GM21360 (cell line): ENCODE data around the gene OR8A1.
"Not testable (repeated sequence)": the region's sequence is repeated elsewhere in the genome, so short reads cannot be mapped to it uniquely, and the experiment has no call there.

ENCODE experiments used
- ATAC-seq: cut with Tn5 transposase; IDR thresholded peaks from one replicate; pipeline ENCODE4 v1.9.1; 2021; ENCODE audit warnings: mild to moderate bottlenecking, moderate library complexity; ENCODE audit not compliant: unreplicated experiment

The OR8A1 gene

DNA sequence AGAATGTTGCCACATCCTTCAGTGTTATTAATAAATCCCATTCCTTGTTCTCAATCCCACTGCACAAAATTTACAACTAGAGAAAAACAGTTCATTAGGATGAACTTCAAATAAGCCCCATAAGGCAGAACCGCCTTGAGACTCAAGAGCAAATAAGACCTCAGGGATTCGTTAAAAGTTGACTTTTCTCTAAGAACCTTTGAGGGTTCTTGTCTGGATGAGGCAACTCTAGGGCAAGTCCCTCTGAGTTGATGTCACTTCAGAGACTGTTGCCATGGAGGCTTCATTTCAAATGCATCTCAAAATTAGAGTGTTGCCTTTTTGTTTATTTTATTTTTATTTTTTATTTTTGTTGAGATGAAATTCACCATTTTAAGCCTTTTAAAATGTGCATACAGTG is 21.6 kb downstream of the OR8A1 start:
- no peak for ATAC-seq

GRCh38 chr11:124592627-124593026 is 22.8 kb downstream of the OR8A1 start:
- no peak for ATAC-seq

DNA sequence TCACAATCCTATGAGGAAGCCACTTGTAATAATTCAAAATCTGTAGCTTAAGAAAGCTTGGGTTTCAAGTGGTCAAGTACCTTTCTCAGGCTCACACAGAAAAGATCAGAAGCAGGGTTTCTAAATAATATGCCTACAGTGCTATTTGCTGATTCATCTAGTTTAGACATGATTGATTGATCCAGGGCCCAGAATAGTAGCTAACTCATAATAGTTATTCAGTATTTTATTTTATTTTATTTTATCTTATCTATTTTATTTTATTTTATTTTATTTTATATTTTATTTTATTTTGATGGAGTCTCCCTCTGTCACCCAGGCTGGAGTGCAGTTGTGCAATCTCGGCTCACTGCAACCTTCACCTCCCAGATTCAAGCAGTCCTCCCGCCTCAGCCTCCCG is 25.5 kb downstream of the OR8A1 start:
- no peak for ATAC-seq

- ATAC-seq = no peak
Measured at GRCh38 chr11:124597626-124598025, 27.8 kb downstream of the OR8A1 start.

- ATAC-seq = no peak
Measured at GRCh38 chr11:124600621-124601320, 31.0 kb downstream of the OR8A1 start.

GRCh38 chr11:124602193-124602592 is 32.4 kb downstream of the OR8A1 start:
- ATAC-seq = no peak

DNA sequence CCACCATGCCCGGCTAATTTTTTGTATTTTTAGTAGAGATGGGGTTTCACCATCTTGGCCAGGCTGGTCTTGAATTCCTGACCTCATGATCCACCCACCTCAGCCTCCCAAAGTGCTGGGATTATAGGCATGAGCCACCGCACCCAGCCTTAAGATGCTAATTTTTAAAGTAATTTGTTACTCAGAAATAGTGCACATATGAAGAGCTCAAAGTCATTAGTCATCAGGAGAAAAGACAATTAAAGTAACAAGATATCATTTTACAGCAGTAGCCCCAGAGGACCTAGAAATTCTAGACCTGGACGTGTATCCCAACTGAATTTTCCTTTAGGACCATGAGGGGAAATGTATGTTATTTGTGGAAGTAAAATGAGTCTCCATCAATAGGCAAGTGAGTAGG is 32.9 kb downstream of the OR8A1 start:
- not testable (repeated sequence) for ATAC-seq

DNA sequence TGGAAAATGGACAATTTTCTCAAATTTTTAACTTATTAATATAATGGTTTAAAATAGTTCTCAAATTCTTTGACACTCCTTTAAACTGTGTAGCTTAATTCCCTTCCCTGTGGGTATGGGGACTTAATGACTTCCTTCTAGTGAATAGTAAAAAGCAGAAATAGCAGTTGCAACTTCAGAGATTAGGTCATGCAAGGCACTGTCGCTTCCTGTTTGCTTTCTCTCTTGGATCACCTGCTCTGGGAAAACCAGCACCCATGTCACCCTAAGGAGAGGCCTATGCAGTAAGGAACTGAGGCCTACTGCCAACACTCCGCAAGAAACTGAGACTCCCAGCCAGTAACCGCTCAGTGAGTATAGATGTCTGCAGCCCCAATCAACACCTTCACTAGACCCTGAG is 35.9 kb downstream of the OR8A1 start:
- no peak for ATAC-seq

DNA sequence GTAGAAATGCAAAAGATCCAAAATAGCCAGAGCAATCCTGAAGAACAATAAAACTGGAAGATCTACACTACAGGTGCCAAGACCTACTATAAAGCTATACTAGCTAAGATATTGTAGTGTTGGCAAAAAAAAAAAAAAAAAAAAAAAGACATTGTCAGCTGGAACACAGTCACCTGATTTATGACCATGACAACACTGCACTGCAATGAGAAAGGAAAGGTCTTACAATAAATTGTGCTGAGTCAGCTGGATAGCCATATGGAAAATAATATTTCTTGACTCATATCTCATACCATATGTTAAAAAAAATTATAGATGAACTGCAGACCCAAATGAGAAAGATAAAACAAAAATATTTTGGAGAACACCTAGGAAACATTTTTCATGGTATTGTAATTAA is 38.4 kb downstream of the OR8A1 start:
- no peak for ATAC-seq

DNA sequence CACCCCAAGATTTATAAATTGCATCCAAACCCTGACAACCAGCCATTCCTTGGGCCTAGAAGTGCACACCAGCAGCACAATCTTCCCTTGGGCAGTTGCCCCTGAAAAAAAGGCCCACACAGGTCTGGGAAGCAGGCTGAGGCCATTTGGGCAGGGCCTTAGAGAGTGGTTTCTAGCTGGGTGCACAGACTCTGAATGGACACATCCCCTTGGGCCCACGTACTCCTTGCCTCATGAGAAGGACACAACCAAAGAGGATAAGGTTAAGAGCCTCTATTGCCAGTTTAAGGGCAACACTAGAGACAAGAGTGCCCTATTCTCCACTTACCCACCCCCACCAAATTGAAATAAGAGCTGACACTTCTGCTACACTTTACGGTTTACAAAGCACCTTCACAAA is 40.5 kb downstream of the OR8A1 start:
- no peak for ATAC-seq

- no peak for ATAC-seq
Measured at GRCh38 chr11:124611064-124611463, 41.3 kb downstream of the OR8A1 start, which contains the start of gene PANX3. PANX3 (plus strand) TSS chr11:124611428; CDS start chr11:124611557, 129 bp downstream.

- no peak for ATAC-seq
Measured at GRCh38 chr11:124612045-124612444, 42.2 kb downstream of the OR8A1 start.

DNA sequence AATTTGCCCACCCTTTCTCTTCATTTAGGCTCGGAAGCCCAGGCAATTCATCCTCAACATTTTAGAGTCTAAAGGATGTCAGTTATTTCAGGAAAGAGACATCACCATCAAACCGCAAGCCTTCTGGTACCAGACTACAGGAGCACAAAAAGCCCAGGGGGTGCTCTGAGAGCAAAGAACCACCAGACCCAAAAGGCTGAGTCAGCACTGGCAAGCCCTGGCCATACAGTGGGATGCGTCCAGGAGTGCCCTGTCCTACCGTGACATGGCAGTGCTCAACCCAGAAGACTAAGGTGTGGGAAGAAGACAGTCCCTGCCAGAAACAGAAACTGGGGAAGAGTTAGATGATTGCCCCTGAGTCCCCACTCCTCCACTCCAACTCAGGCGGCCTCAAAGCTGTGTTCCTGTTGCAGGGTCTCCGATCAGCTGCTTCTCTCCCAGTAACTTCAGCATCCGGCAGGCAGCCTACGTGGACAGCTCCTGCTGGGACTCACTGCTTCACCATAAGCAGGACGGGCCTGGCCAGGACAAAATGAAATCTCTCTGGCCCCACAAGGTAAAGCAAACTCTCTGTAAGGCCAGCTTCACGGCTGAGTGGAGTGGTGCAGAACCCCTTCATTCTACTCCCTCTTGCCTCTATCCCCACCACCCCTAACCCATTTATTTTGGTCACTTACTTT is 42.9 kb downstream of the OR8A1 start:
- ATAC-seq = no peak

GRCh38 chr11:124618863-124619262 is 49.1 kb downstream of the OR8A1 start:
- no peak for ATAC-seq
